Body of pancreas (tissue), 4 donors: ENCODE data around the gene EEPD1. TPM values are rescaled to one million over a fixed set of nuclear protein-coding genes. Genes with fewer than 3 reads are reported as not detected.
A peak's percentile ranks its signal among the peaks of the same experiment; 100 is the strongest.

Experiments used
- ATAC-seq: fragments of 150-250 bp; one replicate; pipeline ENCODE4 v1.9.1; 2016
- DNase-seq, 4 donors: peaks; one replicate each; pipeline ENCODE4 v3.0.0-alpha.2; 2019
- H3K27ac ChIP-seq, 4 donors: fragments of 200-600 bp; sonication (generic); 1 replicate in 3 of 4; 2 replicates in 1 of 4; pipeline versions ENCODE4 v1.5.1 to v1.6.1; 2016 to 2019; ENCODE audit warnings: mild to moderate bottlenecking in 1 of 4, mixed read lengths in 1 of 4, moderate library complexity in 1 of 4
- H3K27me3 ChIP-seq, 2 donors: fragments of 200-600 bp; sonication (generic); one replicate each; pipeline ENCODE4 v1.6.0; 2016; ENCODE audit warnings: mild to moderate bottlenecking in 1 of 2
- H3K36me3 ChIP-seq, 2 donors: fragments of 200-600 bp; sonication (generic); replicated peaks in 1 of 2; 2 replicates each; pipeline ENCODE4 v1.5.1; 2016; ENCODE audit warnings: low read depth in 2 of 2; ENCODE audit not compliant: insufficient read depth in 1 of 2
- H3K4me1 ChIP-seq: fragments of 200-600 bp; sonication (generic); one replicate; pipeline ENCODE4 v1.6.0; 2016
- H3K4me3 ChIP-seq, 2 donors: fragments of 200-600 bp; sonication (generic); 1 replicate in 1 of 2; 2 replicates in 1 of 2; pipeline ENCODE4 v1.5.1; 2016 to 2019
- H3K9me3 ChIP-seq, 3 donors: fragments of 200-600 bp; sonication (generic); 1 replicate in 2 of 3; 2 replicates in 1 of 3; pipeline ENCODE4 v1.5.1; 2016
- CTCF ChIP-seq, 7 experiments: fragments of 450-650 bp in 4 of 7; fragments of 200-600 bp in 3 of 7; sonication (generic) in 3 of 7; IDR thresholded peaks; one replicate each; pipeline ENCODE4 v1.5.1; 2016 to 2019; ENCODE audit warnings: antibody characterized with exemption in 7 of 7
- POLR2A ChIP-seq, 3 donors: fragments of 450-650 bp; IDR thresholded peaks; one replicate each; pipeline ENCODE4 v1.6.1; 2016; ENCODE audit warnings: antibody characterized with exemption in 3 of 3, mild to moderate bottlenecking in 2 of 3
- WGBS, 2 donors: methylation state at CpG; one replicate each; pipeline ENCODE4 v1.1.5; 2017; 5-methylcytosine and 5-hydroxymethylcytosine counted together
- intact Hi-C: fragments of 100-400 bp; cut with DNase I; formaldehyde crosslinking; loops from one replicate; pipeline ENCODE4 v1.15.1; 2023
- total RNA-seq, 2 donors: library from RNA; depleted of rRNA; stranded (reverse); fragments of >200 nt; gene quantifications; one replicate each; pipeline ENCODE4 v1.1.0, GENCODE V29; 2016

The EEPD1 gene
- total RNA-seq, 2 donors from 2014 or later, result 13.5 to 24.1 TPM

- no peaks in the 10 kb centered on the region for H3K9me3 ChIP-seq
- DNase-seq (no peak), ATAC-seq (no peak)
- WGBS, 2 donors, result 90 to 91% methylated on average over 7 of the region's 7 CpGs
- H3K27ac ChIP-seq, result peak overlapping the region in 1 of 4 donors; percentile 36
- TF ChIP-seq CTCF (IDR thresholded peaks at IDR 0.05) (no peak), POLR2A (IDR thresholded peaks at IDR 0.05) (no peak)
- intact Hi-C loops, result no loop called here
- no peaks in the 10 kb centered on the region for H3K27me3 ChIP-seq
- peaks cover 10% of the 10 kb centered on the region for H3K4me1 ChIP-seq
- no peak overlapping the region for H3K4me3 ChIP-seq
- no peaks in the 10 kb centered on the region for H3K36me3 ChIP-seq
These were observed 38.4 kb downstream of the EEPD1 start for GRCh38 chr7:36191292-36191920.

GRCh38 chr7:36192053-36192824 is 39.2 kb downstream of the EEPD1 start:
- TF ChIP-seq CTCF (IDR thresholded peaks at IDR 0.05) (no peak), POLR2A (IDR thresholded peaks at IDR 0.05) (no peak)
- Histone ChIP-seq H3K27me3 (no peaks in the 10 kb centered on the region), H3K9me3 (no peaks in the 10 kb centered on the region), H3K4me1 (peaks cover 10% of the 10 kb centered on the region), H3K27ac (peak overlapping the region in 1 of 4 donors; percentile 36), H3K4me3 (no peak overlapping the region), H3K36me3 (no peaks in the 10 kb centered on the region)
- DNase-seq (peak in 1 of 4 donors; percentile 62), ATAC-seq (no peak)
- WGBS, 2 donors, result 68 to 76% methylated on average over 11 of the region's 11 CpGs
- intact Hi-C loops, result no loop called here

- no peak for TF ChIP-seq POLR2A (IDR thresholded peaks at IDR 0.05)
- no peak for TF ChIP-seq CTCF (IDR thresholded peaks at IDR 0.05)
- peaks cover 10% of the 10 kb centered on the region for H3K4me1 ChIP-seq
- H3K27me3 ChIP-seq, result no peaks in the 10 kb centered on the region
- WGBS, 2 donors, result 94 to 98% methylated on average over 6 to 7 of the region's 7 CpGs
- H3K36me3 ChIP-seq, result no peaks in the 10 kb centered on the region
- no peaks in the 10 kb centered on the region for H3K9me3 ChIP-seq
- no peak overlapping the region for H3K27ac ChIP-seq
- DNase-seq (no peak), ATAC-seq (no peak)
- no peak overlapping the region for H3K4me3 ChIP-seq
- intact Hi-C loops, result no loop called here
These were observed 39.8 kb downstream of the EEPD1 start for GRCh38 chr7:36192877-36193276.

GRCh38 chr7:36198854-36199266 is 45.8 kb downstream of the EEPD1 start:
- intact Hi-C loops, result no loop called here
- no peaks in the 10 kb centered on the region for H3K9me3 ChIP-seq
- H3K4me3 ChIP-seq, result no peak overlapping the region
- H3K27ac ChIP-seq, result no peak overlapping the region
- 65 to 77% methylated on average over 3 to 4 of the region's 4 CpGs for WGBS, 2 donors
- TF ChIP-seq CTCF (IDR thresholded peaks at IDR 0.05) (no peak), POLR2A (IDR thresholded peaks at IDR 0.05) (no peak)
- peaks cover 26% of the 10 kb centered on the region for H3K4me1 ChIP-seq
- DNase-seq (no peak), ATAC-seq (no peak)
- H3K27me3 ChIP-seq, result no peaks in the 10 kb centered on the region
- H3K36me3 ChIP-seq, result no peaks in the 10 kb centered on the region
